SU-DHL-6 (cell line): ENCODE results near the gene SLC12A5.
A peak's percentile ranks its signal among the peaks of the same experiment; 100 is the strongest.

ENCODE experiments used
- H2AFZ ChIP-seq: fragments of 200-600 bp; sonication (generic); 2 replicates; pipeline ENCODE4 v1.6.1; 2014; ENCODE audit warnings: low read depth, mild to moderate bottlenecking, moderate library complexity, mixed read lengths, antibody characterized with exemption, low read length; ENCODE audit not compliant: severe bottlenecking
- H3F3A ChIP-seq: fragments of 200-600 bp; shearing (Covaris generic); 2 replicates; pipeline ENCODE4 v1.6.0; 2016; ENCODE audit warnings: antibody characterized with exemption, mild to moderate bottlenecking; ENCODE audit not compliant: insufficient read depth
- H3K27ac ChIP-seq: fragments of 200-600 bp; sonication (generic); 2 replicates; pipeline ENCODE4 v1.5.1; 2016; ENCODE audit warnings: low read depth, mild to moderate bottlenecking, low read length, moderate library complexity, mixed read lengths
- H3K27me3 ChIP-seq: fragments of 200-600 bp; sonication (generic), shearing (Covaris generic); 2 replicates; pipeline ENCODE4 v1.6.0; 2014; ENCODE audit warnings: mild to moderate bottlenecking, low read length
- H3K36me3 ChIP-seq: fragments of 200-600 bp; sonication (generic); 2 replicates; pipeline ENCODE4 v1.6.1; 2014; ENCODE audit warnings: mild to moderate bottlenecking, low read length, mixed read lengths
- H3K4me2 ChIP-seq: fragments of 300-600, 200-600 bp; shearing (Covaris generic), sonication (generic); 2 replicates; pipeline ENCODE4 v1.6.0; 2014; ENCODE audit warnings: low read length, low read depth, mild to moderate bottlenecking; ENCODE audit not compliant: poor library complexity, severe bottlenecking
- H3K4me3 ChIP-seq: fragments of 200-600 bp; sonication (generic); 2 replicates; pipeline ENCODE4 v1.5.1; 2014; ENCODE audit warnings: antibody characterized with exemption, low read length, mild to moderate bottlenecking, mixed read lengths; ENCODE audit not compliant: insufficient read depth, poor library complexity, severe bottlenecking
- H3K79me2 ChIP-seq: fragments of 200-600 bp; sonication (generic); 2 replicates; pipeline ENCODE4 v1.6.1; 2014; ENCODE audit warnings: mild to moderate bottlenecking, low read length, moderate library complexity; ENCODE audit not compliant: insufficient read depth
- H3K9ac ChIP-seq: fragments of 200-600 bp; sonication (generic); 2 replicates; pipeline ENCODE4 v1.7.0; 2014; ENCODE audit warnings: mild to moderate bottlenecking, low read length
- H3K9me2 ChIP-seq: fragments of 200-600 bp; sonication (generic); replicated peaks from 2 replicates; pipeline ENCODE4 v1.6.1; 2014; ENCODE audit warnings: low read length; ENCODE audit not compliant: insufficient read depth
- H3K9me3 ChIP-seq: fragments of 200-600 bp; sonication (generic); 2 replicates; pipeline ENCODE4 v1.6.1; 2014; ENCODE audit warnings: low read length, mixed read lengths; ENCODE audit not compliant: insufficient read depth
- H4K20me1 ChIP-seq: fragments of 200-600 bp; sonication (generic); 2 replicates; pipeline ENCODE4 v1.6.1; 2014; ENCODE audit warnings: low read depth, mild to moderate bottlenecking, antibody characterized with exemption, low read length, moderate library complexity, mixed read lengths
- EZH2phosphoT487 ChIP-seq: fragments of 200-600 bp; sonication (generic), shearing (Covaris generic); conservative IDR thresholded peaks from 2 replicates; pipeline ENCODE4 v1.6.1; 2018; ENCODE audit warnings: mild to moderate bottlenecking, antibody characterized with exemption, low read length, moderate library complexity, mixed read lengths
- TF ChIP-seq, protein P1 (sequence below): fragments of 200-600 bp; sonication (generic); IDR thresholded peaks from one replicate; pipeline ENCODE4 v1.5.1; 2017; ENCODE audit warnings: antibody characterized with exemption, mild to moderate bottlenecking, low read length, moderate library complexity; ENCODE audit not compliant: insufficient read depth, poor library complexity, severe bottlenecking

SLC12A5 gene

DNA sequence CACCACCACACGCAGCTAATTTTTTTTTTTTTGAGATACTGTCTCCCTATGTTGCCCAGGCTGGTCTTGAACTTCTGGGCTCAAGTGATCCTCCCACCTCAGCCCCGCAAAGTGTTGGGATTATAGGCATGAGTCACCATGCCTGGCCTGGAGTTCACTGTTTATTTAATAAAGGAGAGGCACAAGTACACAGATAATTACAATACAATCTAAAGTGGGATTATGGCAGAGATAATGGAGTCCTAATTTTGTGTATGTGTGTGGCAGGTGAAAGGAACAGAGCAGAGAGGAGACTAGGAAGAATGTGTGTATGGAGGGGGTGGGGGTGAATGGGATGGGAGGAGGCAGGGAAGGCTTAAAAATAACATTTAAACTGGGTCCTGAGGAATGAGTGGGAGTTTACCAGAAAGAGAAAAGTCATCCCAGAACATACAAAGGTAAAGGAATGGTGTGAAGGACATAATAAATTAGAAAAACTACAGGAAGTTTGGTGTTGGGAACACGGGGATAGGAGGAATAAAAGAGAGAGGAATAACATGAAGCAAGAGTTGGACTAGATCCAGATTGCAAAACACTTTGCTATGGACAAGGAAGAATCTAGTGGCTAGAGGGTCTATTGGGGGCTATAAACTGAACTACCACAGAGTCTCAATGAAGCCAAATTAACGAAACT, 56.3 kb downstream of the SLC12A5 start:
- Histone ChIP-seq H3K79me2 (peaks cover 92% of the 10 kb centered on the region), H3K9me3 (no peaks in the 10 kb centered on the region), H3K4me3 (no peak overlapping the region), H3F3A (peaks cover 9% of the 10 kb centered on the region; the same call in 1 of the 2 replicates), H3K4me2 (no peak overlapping the region), H3K27ac (no peak overlapping the region), H3K36me3 (no peaks in the 10 kb centered on the region), H3K9ac (no peak overlapping the region), H3K27me3 (no peaks in the 10 kb centered on the region), H3K9me2 (no peaks in the 10 kb centered on the region), H4K20me1 (peaks cover 67% of the 10 kb centered on the region), H2AFZ (no peak overlapping the region)
- TF ChIP-seq, protein P1, sequence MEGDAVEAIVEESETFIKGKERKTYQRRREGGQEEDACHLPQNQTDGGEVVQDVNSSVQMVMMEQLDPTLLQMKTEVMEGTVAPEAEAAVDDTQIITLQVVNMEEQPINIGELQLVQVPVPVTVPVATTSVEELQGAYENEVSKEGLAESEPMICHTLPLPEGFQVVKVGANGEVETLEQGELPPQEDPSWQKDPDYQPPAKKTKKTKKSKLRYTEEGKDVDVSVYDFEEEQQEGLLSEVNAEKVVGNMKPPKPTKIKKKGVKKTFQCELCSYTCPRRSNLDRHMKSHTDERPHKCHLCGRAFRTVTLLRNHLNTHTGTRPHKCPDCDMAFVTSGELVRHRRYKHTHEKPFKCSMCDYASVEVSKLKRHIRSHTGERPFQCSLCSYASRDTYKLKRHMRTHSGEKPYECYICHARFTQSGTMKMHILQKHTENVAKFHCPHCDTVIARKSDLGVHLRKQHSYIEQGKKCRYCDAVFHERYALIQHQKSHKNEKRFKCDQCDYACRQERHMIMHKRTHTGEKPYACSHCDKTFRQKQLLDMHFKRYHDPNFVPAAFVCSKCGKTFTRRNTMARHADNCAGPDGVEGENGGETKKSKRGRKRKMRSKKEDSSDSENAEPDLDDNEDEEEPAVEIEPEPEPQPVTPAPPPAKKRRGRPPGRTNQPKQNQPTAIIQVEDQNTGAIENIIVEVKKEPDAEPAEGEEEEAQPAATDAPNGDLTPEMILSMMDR = no peak
- no peak for TF ChIP-seq EZH2phosphoT487

GRCh38 chr20:46087161-46087560, 58.1 kb downstream of the SLC12A5 start:
- Histone ChIP-seq H3K27ac (no peak overlapping the region), H3K4me3 (no peak overlapping the region), H3K9me2 (no peaks in the 10 kb centered on the region), H3K27me3 (no peaks in the 10 kb centered on the region), H4K20me1 (peaks cover 49% of the 10 kb centered on the region; the same call in 1 of the 2 replicates), H3K36me3 (no peaks in the 10 kb centered on the region), H3K4me2 (no peak overlapping the region), H2AFZ (no peak overlapping the region), H3K79me2 (peaks cover 73% of the 10 kb centered on the region), H3F3A (0 out of 2 replicates have a peak, but pooled peaks cover 9% of the 10 kb centered on the region), H3K9me3 (no peaks in the 10 kb centered on the region), H3K9ac (no peak overlapping the region)
- no peak for TF ChIP-seq EZH2phosphoT487
- TF ChIP-seq, protein P1 = no peak

GRCh38 chr20:46088409-46089166, 59.6 kb downstream of the SLC12A5 start:
- H3K36me3 ChIP-seq = no peaks in the 10 kb centered on the region
- peaks cover 34% of the 10 kb centered on the region; the same call in 1 of the 2 replicates for H4K20me1 ChIP-seq
- H3K27me3 ChIP-seq = no peaks in the 10 kb centered on the region
- TF ChIP-seq EZH2phosphoT487 = no peak
- TF ChIP-seq, protein P1 = no peak
- peak overlapping the region; percentile 76; the same call in 1 of the 2 replicates for H3K27ac ChIP-seq
- H2AFZ ChIP-seq = no peak overlapping the region
- peaks cover 59% of the 10 kb centered on the region for H3K79me2 ChIP-seq
- H3F3A ChIP-seq = 0 out of 2 replicates have a peak, but pooled peaks cover 9% of the 10 kb centered on the region
- H3K4me2 ChIP-seq = peak overlapping the region; percentile 98
- no peaks in the 10 kb centered on the region for H3K9me2 ChIP-seq
- peak overlapping the region; percentile 95 for H3K9ac ChIP-seq
- H3K9me3 ChIP-seq = no peaks in the 10 kb centered on the region
- H3K4me3 ChIP-seq = peak overlapping the region; percentile 93
